ENCODE measurements around the gene AOPEP.

Gene AOPEP

GRCh38 chr9:94911986-94912635, 185.6 kb downstream of the AOPEP start:
- no peak for TF ChIP-seq CTCF (IDR thresholded peaks at IDR 0.05; ENCODE audit: insufficient read depth, low read length, poor library complexity, severe bottlenecking)
- H3K27me3 ChIP-seq (replicated peaks; ENCODE audit: control insufficient read depth, insufficient read depth, low read length): no peaks in the 10 kb centered on the region
- no peaks in the 10 kb centered on the region for H3K36me3 ChIP-seq (ENCODE audit: control insufficient read depth, insufficient read depth, low read length)
- no peak overlapping the region for H3K4me3 ChIP-seq (replicated peaks; ENCODE audit: low read depth, low read length)
- no peak for DNase-seq (ENCODE audit: extremely low read depth, insufficient read length)

GRCh38 chr9:94912700-94913249, 186.3 kb downstream of the AOPEP start:
- no peak overlapping the region for H3K4me3 ChIP-seq (replicated peaks; ENCODE audit: low read depth, low read length)
- TF ChIP-seq CTCF (IDR thresholded peaks at IDR 0.05; ENCODE audit: insufficient read depth, low read length, poor library complexity, severe bottlenecking): no peak

DNA sequence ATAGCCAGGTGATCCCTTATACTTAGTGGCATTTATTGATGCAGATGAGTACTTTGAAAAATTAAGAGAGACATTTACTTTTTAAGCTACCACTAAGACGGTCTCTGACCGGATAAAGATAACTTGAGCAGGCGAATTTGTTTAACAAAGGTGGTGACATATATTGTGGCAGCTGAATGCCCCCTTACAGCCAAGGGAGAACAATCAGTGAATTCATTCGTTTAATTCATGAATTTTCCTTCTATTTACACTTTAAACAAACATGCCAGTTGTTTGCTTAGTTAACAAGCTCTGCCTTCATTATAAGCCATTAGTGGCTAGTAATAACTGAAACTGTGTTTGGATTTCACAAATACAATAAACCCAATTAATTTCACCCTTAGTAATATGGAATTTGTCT, 187.1 kb downstream of the AOPEP start:
- no peak for TF ChIP-seq CTCF (IDR thresholded peaks at IDR 0.05; ENCODE audit: insufficient read depth, low read length, poor library complexity, severe bottlenecking)
- no peaks in the 10 kb centered on the region for H3K27me3 ChIP-seq (replicated peaks; ENCODE audit: control insufficient read depth, insufficient read depth, low read length)
- H3K4me3 ChIP-seq (replicated peaks; ENCODE audit: low read depth, low read length): no peak overlapping the region
- no peak for DNase-seq (ENCODE audit: extremely low read depth, insufficient read length)
- no peaks in the 10 kb centered on the region for H3K36me3 ChIP-seq (ENCODE audit: control insufficient read depth, insufficient read depth, low read length)

More at GRCh38 chr9:94912700-94913249, 186.3 kb downstream of the AOPEP start:
- no peaks in the 10 kb centered on the region for H3K36me3 ChIP-seq (ENCODE audit: control insufficient read depth, insufficient read depth, low read length)
- no peak for DNase-seq (ENCODE audit: extremely low read depth, insufficient read length)
- no peaks in the 10 kb centered on the region for H3K27me3 ChIP-seq (replicated peaks; ENCODE audit: control insufficient read depth, insufficient read depth, low read length)

DNA sequence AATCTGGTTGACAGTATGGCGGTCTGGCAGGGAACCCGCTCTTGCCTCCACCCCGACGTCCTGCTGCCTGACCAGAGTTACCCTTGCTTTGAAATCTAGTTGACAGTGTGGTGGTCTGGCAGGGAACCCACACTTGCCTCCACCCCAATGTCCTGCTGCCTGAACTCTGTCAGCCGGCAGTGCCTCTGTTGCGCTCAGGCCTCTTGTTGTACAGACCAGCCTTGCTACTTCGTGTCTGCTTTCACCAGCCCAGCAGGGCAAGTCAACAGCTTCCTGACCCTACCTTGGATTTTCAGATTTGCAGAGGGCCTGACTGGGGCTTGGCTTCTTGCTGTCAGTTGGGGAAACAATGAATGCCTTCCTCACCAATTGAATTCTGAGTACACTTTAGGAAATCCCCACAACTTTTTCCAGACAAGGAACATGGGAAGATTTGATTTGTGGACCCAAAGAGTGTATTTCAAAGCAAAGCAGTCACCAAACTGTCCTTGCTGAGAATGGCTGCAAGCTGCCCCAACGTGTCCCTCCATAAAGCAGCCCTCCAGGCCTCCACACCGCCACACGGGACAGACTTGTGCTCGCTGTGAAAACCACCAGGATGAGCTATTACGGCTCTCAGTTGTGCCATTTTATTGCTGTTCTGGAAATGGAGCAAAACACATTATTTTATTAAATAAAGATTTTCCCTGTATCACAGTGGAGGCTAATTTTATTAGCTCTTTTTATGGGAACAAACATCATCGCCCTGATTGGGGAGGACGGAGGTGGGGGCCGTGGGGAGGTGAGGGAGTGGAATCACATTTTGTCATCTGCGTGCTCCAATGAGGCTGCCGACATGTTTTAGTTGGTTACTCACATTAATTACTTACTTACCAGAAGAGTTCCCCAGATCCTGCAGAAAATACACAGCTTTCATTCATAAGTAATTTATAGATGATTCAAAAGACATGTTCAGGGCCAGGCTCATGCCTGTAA, 189.3 kb downstream of the AOPEP start:
- no peaks in the 10 kb centered on the region for H3K27me3 ChIP-seq (replicated peaks; ENCODE audit: control insufficient read depth, insufficient read depth, low read length)
- no peaks in the 10 kb centered on the region for H3K36me3 ChIP-seq (ENCODE audit: control insufficient read depth, insufficient read depth, low read length)
- H3K4me3 ChIP-seq (replicated peaks; ENCODE audit: low read depth, low read length): no peak overlapping the region
- DNase-seq (ENCODE audit: extremely low read depth, insufficient read length): no peak
- no peak for TF ChIP-seq CTCF (IDR thresholded peaks at IDR 0.05; ENCODE audit: insufficient read depth, low read length, poor library complexity, severe bottlenecking)

- Histone ChIP-seq H3K27me3 (replicated peaks; ENCODE audit: control insufficient read depth, insufficient read depth, low read length) (no peaks in the 10 kb centered on the region), H3K4me3 (replicated peaks; ENCODE audit: low read depth, low read length) (no peak overlapping the region), H3K36me3 (ENCODE audit: control insufficient read depth, insufficient read depth, low read length) (no peaks in the 10 kb centered on the region)
- TF ChIP-seq CTCF (IDR thresholded peaks at IDR 0.05; ENCODE audit: insufficient read depth, low read length, poor library complexity, severe bottlenecking): no peak
- no peak for DNase-seq (ENCODE audit: extremely low read depth, insufficient read length)
These were observed 190.5 kb downstream of the AOPEP start for GRCh38 chr9:94916956-94917355.

Data from GM06990 (cell line).